Trophoblast cell (in vitro differentiated cells and primary cell): ENCODE measurements around the gene ANKS1B.

Experiments used
- DNase-seq, 2 donors: peaks; one replicate each; pipeline ENCODE4 v3.0.0-alpha.2; 2016
- H2AFZ ChIP-seq: 2 replicates; pipeline ENCODE4 v1.6.1; 2013; ENCODE audit warnings: low read length, moderate library complexity, mild to moderate bottlenecking; ENCODE audit not compliant: insufficient read depth, poor library complexity
- H2AK5ac ChIP-seq: 2 replicates; pipeline ENCODE4 v1.6.1; 2013; ENCODE audit warnings: mild to moderate bottlenecking, low read length
- H2BK120ac ChIP-seq: 2 replicates; pipeline ENCODE4 v1.6.1; 2013; ENCODE audit warnings: low read length, mild to moderate bottlenecking, moderate library complexity; ENCODE audit not compliant: insufficient read depth, poor library complexity
- H2BK12ac ChIP-seq: 2 replicates; pipeline ENCODE4 v1.6.1; 2013; ENCODE audit warnings: mild to moderate bottlenecking, low read length, moderate library complexity
- H2BK5ac ChIP-seq: 2 replicates; pipeline ENCODE4 v1.6.1; 2013; ENCODE audit warnings: low read length, low read depth, moderate library complexity, mild to moderate bottlenecking; ENCODE audit not compliant: poor library complexity
- H3K14ac ChIP-seq: 2 replicates; pipeline ENCODE4 v1.6.1; 2013; ENCODE audit warnings: mild to moderate bottlenecking, low read length
- H3K18ac ChIP-seq: 2 replicates; pipeline ENCODE4 v1.6.1; 2013; ENCODE audit warnings: mild to moderate bottlenecking, low read length
- H3K23ac ChIP-seq: 2 replicates; pipeline ENCODE4 v1.6.1; 2013; ENCODE audit warnings: low read length
- H3K27ac ChIP-seq: 2 replicates; pipeline ENCODE4 v1.5.1; 2013; ENCODE audit warnings: low read depth, mild to moderate bottlenecking, inconsistent platforms, low read length, moderate library complexity
- H3K27me3 ChIP-seq: 2 replicates; pipeline ENCODE4 v1.6.1; 2013; ENCODE audit warnings: inconsistent platforms, mild to moderate bottlenecking, low read length, moderate library complexity; ENCODE audit not compliant: insufficient read depth
- H3K36me3 ChIP-seq, 2 experiments: 1 replicate in 1 of 2; 2 replicates in 1 of 2; pipeline ENCODE4 v1.6.1; 2013; ENCODE audit warnings: low read length in 2 of 2, mild to moderate bottlenecking in 2 of 2, moderate library complexity in 1 of 2; ENCODE audit not compliant: insufficient read depth in 2 of 2, control insufficient read depth in 1 of 2
- H3K4ac ChIP-seq: 2 replicates; pipeline ENCODE4 v1.6.1; 2013; ENCODE audit warnings: low read depth, mild to moderate bottlenecking, low read length, moderate library complexity
- H3K4me1 ChIP-seq, 2 experiments: 1 replicate in 1 of 2; 2 replicates in 1 of 2; pipeline ENCODE4 v1.6.1; 2013; ENCODE audit warnings: low read length in 2 of 2, mild to moderate bottlenecking in 2 of 2, moderate library complexity in 1 of 2; ENCODE audit not compliant: insufficient read depth in 2 of 2, control insufficient read depth in 1 of 2
- H3K4me2 ChIP-seq: 2 replicates; pipeline ENCODE4 v1.6.1; 2013; ENCODE audit warnings: inconsistent platforms, mild to moderate bottlenecking, low read length, moderate library complexity
- H3K4me3 ChIP-seq: 2 replicates; pipeline ENCODE4 v1.5.1; 2013; ENCODE audit warnings: mild to moderate bottlenecking, low read depth, low read length, inconsistent platforms
- H3K79me1 ChIP-seq: one replicate; pipeline ENCODE4 v1.6.1; 2013; ENCODE audit warnings: low read length
- H3K79me2 ChIP-seq: 2 replicates; pipeline ENCODE4 v1.6.1; 2013; ENCODE audit warnings: low read length, mild to moderate bottlenecking; ENCODE audit not compliant: control insufficient read depth, insufficient read depth, poor library complexity
- H3K9ac ChIP-seq: 2 replicates; pipeline ENCODE4 v1.6.1; 2013; ENCODE audit warnings: mild to moderate bottlenecking, low read length
- H3K9me3 ChIP-seq: 2 replicates; pipeline ENCODE4 v1.6.1; 2013; ENCODE audit warnings: low read depth, mild to moderate bottlenecking, control low read depth, inconsistent platforms, low read length; ENCODE audit not compliant: insufficient read depth
- H4K12ac ChIP-seq: 2 replicates; pipeline ENCODE4 v1.6.1; 2013; ENCODE audit warnings: low read depth, mild to moderate bottlenecking, low read length, moderate library complexity
- H4K8ac ChIP-seq: 2 replicates; pipeline ENCODE4 v1.6.1; 2013; ENCODE audit warnings: low read depth, mild to moderate bottlenecking, low read length, moderate library complexity
- H4K91ac ChIP-seq: one replicate; pipeline ENCODE4 v1.6.1; 2013; ENCODE audit warnings: low read depth, mild to moderate bottlenecking, low read length, moderate library complexity
- WGBS: extraction: QIAGEN DNeasy Blood & Tissue Kit; methylation state at CpG from one replicate; pipeline ENCODE4 v1.1.7; 2013; ENCODE audit warnings: missing lambda C conversion rate; ENCODE audit not compliant: insufficient read length, insufficient coverage; ENCODE audit errors: extremely low coverage; 5-methylcytosine and 5-hydroxymethylcytosine counted together

The ANKS1B gene

GRCh38 chr12:98895086-98895651 lies 1089.6 kb downstream of the ANKS1B start:
- no peaks in the 10 kb centered on the region for H3K79me2 ChIP-seq
- no peak overlapping the region for H3K9ac ChIP-seq
- no peak for DNase-seq
- H4K91ac ChIP-seq = no peak overlapping the region
- no peaks in the 10 kb centered on the region for H3K79me1 ChIP-seq
- H3K4me3 ChIP-seq = peak overlapping the region; percentile 49
- H3K36me3 ChIP-seq = no peaks in the 10 kb centered on the region
- no peak overlapping the region for H2AK5ac ChIP-seq
- H2BK5ac ChIP-seq = no peak overlapping the region
- no peak overlapping the region for H3K4ac ChIP-seq
- H3K4me2 ChIP-seq = peak overlapping the region; percentile 74
- no peak overlapping the region for H3K14ac ChIP-seq
- H3K18ac ChIP-seq = no peak overlapping the region
- H3K23ac ChIP-seq = no peak overlapping the region
- no peak overlapping the region for H4K12ac ChIP-seq
- H3K27ac ChIP-seq = no peak overlapping the region
- H3K4me1 ChIP-seq = peaks cover 7 to 9% of the 10 kb centered on the region in 2 experiments
- peaks cover 2% of the 10 kb centered on the region for H3K9me3 ChIP-seq
- H2AFZ ChIP-seq = peak overlapping the region; percentile 63
- H2BK120ac ChIP-seq = no peak overlapping the region
- no peak overlapping the region for H4K8ac ChIP-seq
- H3K27me3 ChIP-seq = peaks cover 39% of the 10 kb centered on the region
- no CpG with 5 or more reads among the region's 60 CpGs for WGBS
- no peak overlapping the region for H2BK12ac ChIP-seq

- Histone ChIP-seq H3K79me1 (no peaks in the 10 kb centered on the region), H2AFZ (no peak overlapping the region), H3K4ac (no peak overlapping the region), H3K79me2 (no peaks in the 10 kb centered on the region), H4K12ac (no peak overlapping the region), H3K27ac (no peak overlapping the region), H2BK12ac (no peak overlapping the region), H3K9me3 (peaks cover 2% of the 10 kb centered on the region), H3K23ac (no peak overlapping the region), H4K91ac (no peak overlapping the region), H4K8ac (no peak overlapping the region), H2BK5ac (no peak overlapping the region), H2AK5ac (no peak overlapping the region), H3K18ac (no peak overlapping the region), H3K4me3 (peak overlapping the region; percentile 14), H3K4me1 (peaks cover 7 to 9% of the 10 kb centered on the region in 2 experiments), H3K14ac (no peak overlapping the region), H2BK120ac (no peak overlapping the region), H3K9ac (no peak overlapping the region), H3K36me3 (no peaks in the 10 kb centered on the region), H3K4me2 (peak overlapping the region; percentile 74), H3K27me3 (peaks cover 39% of the 10 kb centered on the region)
- DNase-seq = no peak
- WGBS = no CpG with 5 or more reads among the region's 96 CpGs
These were observed 1090.2 kb downstream of the ANKS1B start for GRCh38 chr12:98894412-98895085.

GRCh38 chr12:98893675-98894411 lies 1090.9 kb downstream of the ANKS1B start:
- H4K8ac ChIP-seq = no peak overlapping the region
- peaks cover 7 to 9% of the 10 kb centered on the region in 2 experiments for H3K4me1 ChIP-seq
- no peaks in the 10 kb centered on the region for H3K36me3 ChIP-seq
- no peak overlapping the region for H2BK12ac ChIP-seq
- no peak overlapping the region for H3K18ac ChIP-seq
- H2BK120ac ChIP-seq = no peak overlapping the region
- H3K9me3 ChIP-seq = peaks cover 2% of the 10 kb centered on the region
- peak overlapping the region; percentile 74 for H3K4me2 ChIP-seq
- H3K9ac ChIP-seq = no peak overlapping the region
- no peaks in the 10 kb centered on the region for H3K79me1 ChIP-seq
- no peak overlapping the region for H3K14ac ChIP-seq
- H4K12ac ChIP-seq = no peak overlapping the region
- no peak overlapping the region for H3K4ac ChIP-seq
- WGBS = no CpG with 5 or more reads among the region's 27 CpGs
- no peak overlapping the region for H4K91ac ChIP-seq
- no peak for DNase-seq
- H3K27me3 ChIP-seq = peaks cover 39% of the 10 kb centered on the region
- no peak overlapping the region for H2AFZ ChIP-seq
- H3K4me3 ChIP-seq = no peak overlapping the region
- H3K23ac ChIP-seq = no peak overlapping the region
- H2BK5ac ChIP-seq = no peak overlapping the region
- H3K27ac ChIP-seq = no peak overlapping the region
- no peaks in the 10 kb centered on the region for H3K79me2 ChIP-seq
- H2AK5ac ChIP-seq = no peak overlapping the region

- WGBS = no CpG with 5 or more reads among the region's 11 CpGs
- H3K79me2 ChIP-seq = no peaks in the 10 kb centered on the region
- no peak overlapping the region for H2AFZ ChIP-seq
- H2AK5ac ChIP-seq = no peak overlapping the region
- no peaks in the 10 kb centered on the region for H3K36me3 ChIP-seq
- H2BK120ac ChIP-seq = no peak overlapping the region
- H2BK12ac ChIP-seq = no peak overlapping the region
- peaks cover 2% of the 10 kb centered on the region for H3K9me3 ChIP-seq
- H3K79me1 ChIP-seq = no peaks in the 10 kb centered on the region
- peaks cover 39% of the 10 kb centered on the region for H3K27me3 ChIP-seq
- peaks cover 7 to 9% of the 10 kb centered on the region in 2 experiments for H3K4me1 ChIP-seq
- no peak overlapping the region for H3K27ac ChIP-seq
- H2BK5ac ChIP-seq = no peak overlapping the region
- H3K18ac ChIP-seq = no peak overlapping the region
- H3K4me2 ChIP-seq = no peak overlapping the region
- no peak overlapping the region for H4K91ac ChIP-seq
- no peak overlapping the region for H4K8ac ChIP-seq
- no peak overlapping the region for H3K14ac ChIP-seq
- no peak overlapping the region for H3K4ac ChIP-seq
- H3K4me3 ChIP-seq = no peak overlapping the region
- DNase-seq = no peak
- no peak overlapping the region for H3K23ac ChIP-seq
- H4K12ac ChIP-seq = no peak overlapping the region
- H3K9ac ChIP-seq = no peak overlapping the region
These were observed 1091.5 kb downstream of the ANKS1B start for GRCh38 chr12:98893126-98893674.
